ENCODE results near the gene COQ8A.

Gene COQ8A

DNA sequence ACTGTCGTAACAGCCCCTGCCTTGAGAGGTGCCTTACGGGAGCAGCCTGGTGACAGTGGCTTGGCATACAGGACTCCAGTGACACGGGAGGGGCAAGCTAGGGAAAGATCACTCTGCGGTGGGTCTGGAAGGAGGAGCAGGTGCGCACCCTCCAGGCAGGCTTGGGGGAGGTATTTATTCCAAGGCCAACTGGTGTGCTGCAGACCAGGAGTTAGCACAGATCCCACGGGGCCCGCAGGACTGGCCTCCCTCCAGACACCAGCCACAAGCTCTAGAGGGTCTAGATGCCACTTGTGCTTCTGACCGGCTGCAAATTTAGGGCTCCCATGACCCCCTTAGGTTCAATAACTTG, 47.6 kb upstream of the COQ8A start:
- Histone ChIP-seq H3K27me3 (ENCODE audit: insufficient read depth, poor library complexity, severe bottlenecking) (no peaks in the 10 kb centered on the region), H3K4me3 (replicated peaks; ENCODE audit: insufficient read depth, low read length) (no peak overlapping the region), H3K27ac (replicated peaks) (no peak overlapping the region)
- no peak for TF ChIP-seq GABPA (IDR thresholded peaks at IDR 0.05; ENCODE audit: low read depth)
- no peak for DNase-seq (ENCODE audit: low read depth in 1 of 2, low spot score in 1 of 2)

DNA sequence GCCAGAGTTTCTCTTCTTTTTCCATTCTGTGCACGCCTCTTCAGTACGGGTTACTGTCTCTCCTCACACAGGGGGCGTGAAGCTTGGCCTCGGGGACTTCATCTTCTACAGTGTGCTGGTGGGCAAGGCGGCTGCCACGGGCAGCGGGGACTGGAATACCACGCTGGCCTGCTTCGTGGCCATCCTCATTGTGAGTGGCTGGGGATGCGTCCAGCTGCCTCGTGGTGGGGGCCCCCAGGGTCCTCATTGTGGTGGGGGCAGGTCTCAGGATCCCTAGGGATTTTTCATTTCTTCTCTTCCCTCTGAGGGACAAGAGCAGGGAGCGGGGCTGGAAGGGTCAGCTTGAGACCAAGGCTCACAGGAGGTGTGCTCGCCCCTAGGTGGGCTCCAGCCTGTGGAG, 46.2 kb upstream of the COQ8A start:
- Histone ChIP-seq H3K4me3 (replicated peaks; ENCODE audit: insufficient read depth, low read length) (no peak overlapping the region), H3K27me3 (ENCODE audit: insufficient read depth, poor library complexity, severe bottlenecking) (no peaks in the 10 kb centered on the region), H3K27ac (replicated peaks) (no peak overlapping the region)
- TF ChIP-seq, protein P1, sequence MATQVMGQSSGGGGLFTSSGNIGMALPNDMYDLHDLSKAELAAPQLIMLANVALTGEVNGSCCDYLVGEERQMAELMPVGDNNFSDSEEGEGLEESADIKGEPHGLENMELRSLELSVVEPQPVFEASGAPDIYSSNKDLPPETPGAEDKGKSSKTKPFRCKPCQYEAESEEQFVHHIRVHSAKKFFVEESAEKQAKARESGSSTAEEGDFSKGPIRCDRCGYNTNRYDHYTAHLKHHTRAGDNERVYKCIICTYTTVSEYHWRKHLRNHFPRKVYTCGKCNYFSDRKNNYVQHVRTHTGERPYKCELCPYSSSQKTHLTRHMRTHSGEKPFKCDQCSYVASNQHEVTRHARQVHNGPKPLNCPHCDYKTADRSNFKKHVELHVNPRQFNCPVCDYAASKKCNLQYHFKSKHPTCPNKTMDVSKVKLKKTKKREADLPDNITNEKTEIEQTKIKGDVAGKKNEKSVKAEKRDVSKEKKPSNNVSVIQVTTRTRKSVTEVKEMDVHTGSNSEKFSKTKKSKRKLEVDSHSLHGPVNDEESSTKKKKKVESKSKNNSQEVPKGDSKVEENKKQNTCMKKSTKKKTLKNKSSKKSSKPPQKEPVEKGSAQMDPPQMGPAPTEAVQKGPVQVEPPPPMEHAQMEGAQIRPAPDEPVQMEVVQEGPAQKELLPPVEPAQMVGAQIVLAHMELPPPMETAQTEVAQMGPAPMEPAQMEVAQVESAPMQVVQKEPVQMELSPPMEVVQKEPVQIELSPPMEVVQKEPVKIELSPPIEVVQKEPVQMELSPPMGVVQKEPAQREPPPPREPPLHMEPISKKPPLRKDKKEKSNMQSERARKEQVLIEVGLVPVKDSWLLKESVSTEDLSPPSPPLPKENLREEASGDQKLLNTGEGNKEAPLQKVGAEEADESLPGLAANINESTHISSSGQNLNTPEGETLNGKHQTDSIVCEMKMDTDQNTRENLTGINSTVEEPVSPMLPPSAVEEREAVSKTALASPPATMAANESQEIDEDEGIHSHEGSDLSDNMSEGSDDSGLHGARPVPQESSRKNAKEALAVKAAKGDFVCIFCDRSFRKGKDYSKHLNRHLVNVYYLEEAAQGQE (IDR thresholded peaks at IDR 0.05; ENCODE audit: insufficient replicate concordance, low read depth) = no peak
- TF ChIP-seq SPI1 (IDR thresholded peaks at IDR 0.05; ENCODE audit: borderline replicate concordance, low read depth) (no peak), POLR2AphosphoS5 (IDR thresholded peaks at IDR 0.05; ENCODE audit: low read depth) (no peak), GABPA (IDR thresholded peaks at IDR 0.05; ENCODE audit: low read depth) (no peak)
- TF ChIP-seq, protein P2, sequence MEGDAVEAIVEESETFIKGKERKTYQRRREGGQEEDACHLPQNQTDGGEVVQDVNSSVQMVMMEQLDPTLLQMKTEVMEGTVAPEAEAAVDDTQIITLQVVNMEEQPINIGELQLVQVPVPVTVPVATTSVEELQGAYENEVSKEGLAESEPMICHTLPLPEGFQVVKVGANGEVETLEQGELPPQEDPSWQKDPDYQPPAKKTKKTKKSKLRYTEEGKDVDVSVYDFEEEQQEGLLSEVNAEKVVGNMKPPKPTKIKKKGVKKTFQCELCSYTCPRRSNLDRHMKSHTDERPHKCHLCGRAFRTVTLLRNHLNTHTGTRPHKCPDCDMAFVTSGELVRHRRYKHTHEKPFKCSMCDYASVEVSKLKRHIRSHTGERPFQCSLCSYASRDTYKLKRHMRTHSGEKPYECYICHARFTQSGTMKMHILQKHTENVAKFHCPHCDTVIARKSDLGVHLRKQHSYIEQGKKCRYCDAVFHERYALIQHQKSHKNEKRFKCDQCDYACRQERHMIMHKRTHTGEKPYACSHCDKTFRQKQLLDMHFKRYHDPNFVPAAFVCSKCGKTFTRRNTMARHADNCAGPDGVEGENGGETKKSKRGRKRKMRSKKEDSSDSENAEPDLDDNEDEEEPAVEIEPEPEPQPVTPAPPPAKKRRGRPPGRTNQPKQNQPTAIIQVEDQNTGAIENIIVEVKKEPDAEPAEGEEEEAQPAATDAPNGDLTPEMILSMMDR (IDR thresholded peaks at IDR 0.05; ENCODE audit: insufficient read depth, low read length) = no peak
- no peak for DNase-seq (ENCODE audit: low read depth in 1 of 2, low spot score in 1 of 2)

DNA sequence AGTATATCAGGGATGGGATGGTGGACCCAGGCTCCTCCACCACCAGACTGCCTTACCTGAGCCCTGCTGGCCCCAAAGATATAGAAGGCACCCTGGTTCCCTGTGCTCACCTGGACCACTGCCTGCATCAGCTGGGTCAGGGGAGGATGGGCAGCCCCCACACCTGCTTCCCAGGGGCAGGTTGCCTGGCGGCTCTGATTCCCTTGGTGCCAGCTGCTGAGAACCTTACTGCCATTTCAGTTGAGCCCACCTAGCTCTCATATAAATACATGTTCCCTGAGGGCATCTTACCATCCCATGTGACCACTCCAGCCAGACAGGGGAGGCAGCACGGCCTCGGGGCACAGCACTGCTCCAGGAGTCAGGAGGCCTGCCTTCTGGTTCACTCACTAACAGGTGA, 45.3 kb upstream of the COQ8A start:
- TF ChIP-seq, protein P2 (IDR thresholded peaks at IDR 0.05; ENCODE audit: insufficient read depth, low read length) = no peak
- TF ChIP-seq GABPA (IDR thresholded peaks at IDR 0.05; ENCODE audit: low read depth) (no peak), SPI1 (IDR thresholded peaks at IDR 0.05; ENCODE audit: borderline replicate concordance, low read depth) (no peak), POLR2AphosphoS5 (IDR thresholded peaks at IDR 0.05; ENCODE audit: low read depth) (no peak)
- TF ChIP-seq, protein P1 (IDR thresholded peaks at IDR 0.05; ENCODE audit: insufficient replicate concordance, low read depth) = no peak
- no peak for DNase-seq (ENCODE audit: low read depth in 1 of 2, low spot score in 1 of 2)

DNA sequence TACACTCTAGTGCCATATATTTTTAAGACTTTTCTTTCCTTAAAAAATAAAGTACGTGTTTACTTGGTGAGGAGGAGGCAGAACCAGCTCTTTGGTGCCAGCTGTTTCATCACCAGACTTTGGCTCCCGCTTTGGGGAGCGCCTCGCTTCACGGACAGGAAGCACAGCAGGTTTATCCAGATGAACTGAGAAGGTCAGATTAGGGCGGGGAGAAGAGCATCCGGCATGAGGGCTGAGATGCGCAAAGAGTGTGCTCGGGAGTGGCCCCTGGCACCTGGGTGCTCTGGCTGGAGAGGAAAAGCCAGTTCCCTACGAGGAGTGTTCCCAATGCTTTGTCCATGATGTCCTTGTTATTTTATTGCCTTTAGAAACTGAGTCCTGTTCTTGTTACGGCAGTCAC, 44.5 kb upstream of the COQ8A start:
- no peak overlapping the region for H3K4me3 ChIP-seq (replicated peaks; ENCODE audit: insufficient read depth, low read length)
- H3K27me3 ChIP-seq (ENCODE audit: insufficient read depth, poor library complexity, severe bottlenecking) = no peaks in the 10 kb centered on the region
- no peak for DNase-seq (ENCODE audit: low read depth in 1 of 2, low spot score in 1 of 2)
- H3K27ac ChIP-seq (replicated peaks) = no peak overlapping the region
- TF ChIP-seq, protein P1 (IDR thresholded peaks at IDR 0.05; ENCODE audit: insufficient replicate concordance, low read depth) = no peak
- TF ChIP-seq POLR2AphosphoS5 (IDR thresholded peaks at IDR 0.05; ENCODE audit: low read depth) (no peak), SPI1 (IDR thresholded peaks at IDR 0.05; ENCODE audit: borderline replicate concordance, low read depth) (no peak), GABPA (IDR thresholded peaks at IDR 0.05; ENCODE audit: low read depth) (no peak)
- TF ChIP-seq, protein P2 (IDR thresholded peaks at IDR 0.05; ENCODE audit: insufficient read depth, low read length) = no peak

More for the DNA sequence above, 45.3 kb upstream of the COQ8A start:
- H3K27ac ChIP-seq (replicated peaks) = no peak overlapping the region
- H3K4me3 ChIP-seq (replicated peaks; ENCODE audit: insufficient read depth, low read length) = no peak overlapping the region
- no peaks in the 10 kb centered on the region for H3K27me3 ChIP-seq (ENCODE audit: insufficient read depth, poor library complexity, severe bottlenecking)
